GM12878 (cell line): ENCODE results near the gene SATB2. TPM values are rescaled to one million over a fixed set of nuclear protein-coding genes. Genes with fewer than 3 reads are reported as not detected.

Source experiments
- ATAC-seq: fragments of 200-7000 bp; cut with Tn5 transposase; 3 replicates; pipeline ENCODE4 v1.9.1; 2020; ENCODE audit warnings: mild to moderate bottlenecking, moderate library complexity
- BruUV-seq: library from RNA; stranded (reverse); fragments of 400-500 nt; replicated peaks from 2 replicates; lab custom pipeline; 2021; lab: Mats Ljungman, UMichigan
- CTCF ChIA-PET: fragments of 300-600 bp; sonication (Branson Sonifier 250); formaldehyde crosslinking; extraction: SDS; loops from one replicate; lab custom pipeline; 2021; ENCODE audit warnings: inconsistent platforms; lab: Yijun Ruan, JAX
- POLR2A ChIA-PET: fragments of 350-600 bp; formaldehyde crosslinking; extraction: SDS; loops from one replicate; lab custom pipeline; 2021; ENCODE audit warnings: inconsistent platforms; lab: Charles Lee
- RAD21 ChIA-PET: fragments of 300-600 bp; sonication (Branson Sonifier 250); formaldehyde crosslinking; loops from one replicate; lab custom pipeline; 2023; ENCODE audit warnings: antibody characterized with exemption; ENCODE audit not compliant: unreplicated experiment; lab: Charles Lee
- SMC1A ChIA-PET: fragments of 300-600 bp; sonication (Branson Sonifier 250); formaldehyde crosslinking; loops from one replicate; lab custom pipeline; 2023; ENCODE audit not compliant: unreplicated experiment, uncharacterized antibody; lab: Charles Lee
- DNase-seq: peaks from one replicate; pipeline ENCODE4 v3.0.0-alpha.2; 2011; ENCODE audit warnings: low read depth, low spot score
- FAIRE-seq: peaks from 3 replicates; lab custom pipeline; 2011; peaks lifted over from hg19 to GRCh38; lab: Jason Lieb, UNC
- H2AFZ ChIP-seq: 2 replicates; pipeline ENCODE4 v1.6.0; 2011; ENCODE audit warnings: low read depth, low read length, control low read depth; ENCODE audit not compliant: control insufficient read depth
- H3K27ac ChIP-seq: 2 replicates; pipeline ENCODE4 v1.5.1; 2011; ENCODE audit warnings: control low read depth; ENCODE audit not compliant: control insufficient read depth, insufficient read depth
- H3K27me3 ChIP-seq, 2 experiments: replicated peaks in 1 of 2; 2 replicates each; pipeline versions ENCODE4 v1.6.0 to v1.6.1; 2011; ENCODE audit warnings: low read length in 1 of 2; ENCODE audit not compliant: control insufficient read depth in 2 of 2, insufficient read depth in 2 of 2
- H3K36me3 ChIP-seq, 2 experiments: 2 replicates each; pipeline ENCODE4 v1.5.1; 2011; ENCODE audit warnings: low read length in 1 of 2; ENCODE audit not compliant: control insufficient read depth in 2 of 2, insufficient read depth in 2 of 2
- H3K4me1 ChIP-seq: 2 replicates; pipeline ENCODE4 v1.6.1; 2011; ENCODE audit warnings: mild to moderate bottlenecking, low read length, moderate library complexity, mixed read lengths; ENCODE audit not compliant: control insufficient read depth, insufficient read depth
- H3K4me2 ChIP-seq: 2 replicates; pipeline ENCODE4 v1.6.0; 2011; ENCODE audit warnings: control low read depth; ENCODE audit not compliant: control insufficient read depth, insufficient read depth
- H3K4me3 ChIP-seq: fragments of 200-600 bp; sonication (generic); 2 replicates; pipeline ENCODE4 v1.5.1; 2016
- H3K79me2 ChIP-seq: 2 replicates; pipeline ENCODE4 v1.6.0; 2011; ENCODE audit warnings: low read length; ENCODE audit not compliant: control insufficient read depth, insufficient read depth
- H3K9ac ChIP-seq: 2 replicates; pipeline ENCODE4 v1.8.0; 2011; ENCODE audit warnings: low read length, control low read depth, mixed read lengths; ENCODE audit not compliant: control insufficient read depth, insufficient read depth
- H3K9me3 ChIP-seq: replicated peaks from 3 replicates; pipeline ENCODE4 v1.5.1; 2011; ENCODE audit warnings: mild to moderate bottlenecking, low read length; ENCODE audit not compliant: control insufficient read depth, insufficient read depth
- H4K20me1 ChIP-seq: 2 replicates; pipeline ENCODE4 v1.6.0; 2011; ENCODE audit not compliant: control insufficient read depth, insufficient read depth
- CBX3 ChIP-seq: fragments of 200-600 bp; sonication (generic); IDR thresholded peaks from 2 replicates; pipeline ENCODE4 v1.6.1; 2016; ENCODE audit warnings: low read depth, borderline replicate concordance
- HDAC2 ChIP-seq: fragments of 200-600 bp; sonication (generic); IDR thresholded peaks from 2 replicates; pipeline ENCODE4 v1.6.1; 2017
- MTA3 ChIP-seq: IDR thresholded peaks from 2 replicates; pipeline ENCODE4 v1.6.1; 2012; ENCODE audit warnings: low read length, inconsistent platforms, borderline replicate concordance
- NR2C2 ChIP-seq: IDR thresholded peaks from 2 replicates; pipeline ENCODE4 v1.6.1; 2011; ENCODE audit warnings: borderline replicate concordance, low read depth; ENCODE audit not compliant: control insufficient read depth, insufficient read length
- PAX5 ChIP-seq: IDR thresholded peaks from 2 replicates; pipeline ENCODE4 v1.6.1; 2011; ENCODE audit warnings: low read depth, low read length, borderline replicate concordance
- PBX3 ChIP-seq: IDR thresholded peaks from 2 replicates; pipeline ENCODE4 v1.6.1; 2011; ENCODE audit warnings: mild to moderate bottlenecking, low read depth, low read length, moderate library complexity; ENCODE audit not compliant: insufficient replicate concordance
- RCOR1 ChIP-seq: conservative IDR thresholded peaks from 2 replicates; pipeline ENCODE4 v1.6.1; 2012; ENCODE audit warnings: low read depth, low read length, improper control_type of control experiment
- RFX5 ChIP-seq: IDR thresholded peaks from 2 replicates; pipeline ENCODE4 v1.6.1; 2011; ENCODE audit warnings: low read depth, low read length, improper control_type of control experiment
- STAT3 ChIP-seq: IDR thresholded peaks from 2 replicates; pipeline ENCODE4 v1.6.1; 2011; ENCODE audit warnings: low read depth, low read length, improper control_type of control experiment
- SUPT20H ChIP-seq: IDR thresholded peaks from 2 replicates; pipeline ENCODE4 v1.6.1; 2011; ENCODE audit warnings: low read depth, mild to moderate bottlenecking, low read length, moderate library complexity, borderline replicate concordance; ENCODE audit not compliant: control insufficient read depth
- ZBED1 ChIP-seq: IDR thresholded peaks from 2 replicates; pipeline ENCODE4 v1.6.1; 2016; ENCODE audit warnings: borderline replicate concordance
- ZNF217 ChIP-seq: fragments of 450-650 bp; IDR thresholded peaks from 2 replicates; pipeline ENCODE4 v1.6.1; 2017; ENCODE audit warnings: antibody characterized with exemption, mild to moderate bottlenecking
- WGBS: methylation state at CpG from one replicate; pipeline ENCODE4 v1.1.6; 2016; ENCODE audit warnings: low lambda C conversion rate; ENCODE audit not compliant: insufficient replicate concordance, insufficient coverage; ENCODE audit errors: missing lambda C conversion rate; 5-methylcytosine and 5-hydroxymethylcytosine counted together
- in situ Hi-C: fragments of 300-500 bp; cut with MboI; formaldehyde crosslinking; loops from 9 replicates; pipeline ENCODE4 v1.14.3; 2018; ENCODE audit warnings: mixed read lengths
- intact Hi-C: fragments of 100-400 bp; cut with micrococcal nuclease; formaldehyde crosslinking; loops from one replicate; pipeline ENCODE4 v1.14.2; 2022; ENCODE audit not compliant: unreplicated experiment
- polyA plus RNA-seq, 11 experiments: library from polyadenylated mRNA; depleted of rRNA in 4 of 11; unstranded in 6 of 11; stranded (reverse) in 5 of 11; fragments of >200 nt; fragmentation: Nextera tagmentation in 4 of 11; fragmentation: Illumina TruSeq in 1 of 11; extraction: Ambion mirVana in 4 of 11; extraction: Trizol in 1 of 11; gene quantifications; 1 replicate in 1 of 11; 2 replicates in 10 of 11; pipeline versions ENCODE4 v1.2.1 to v1.2.3, GENCODE V29; 2011 to 2016; ENCODE audit warnings: inconsistent platforms in 2 of 11, missing spikeins in 2 of 11, low read depth in 1 of 11
- total RNA-seq, 4 experiments: library from RNA; depleted of rRNA in 3 of 4; stranded (reverse); fragments of >200 nt in 3 of 4; fragmentation: Illumina TruSeq in 1 of 4; extraction: Trizol in 1 of 4; gene quantifications; 2 replicates each; pipeline versions ENCODE4 v1.2.1 to v1.2.3, GENCODE V29; 2013 to 2021
- TF ChIP-seq, protein P1 (sequence below): fragments of 150-350 bp; IDR thresholded peaks from 2 replicates; pipeline ENCODE4 v1.6.1; 2016; ENCODE audit warnings: low read depth, low read length
- TF ChIP-seq, protein P2 (sequence below): IDR thresholded peaks from 2 replicates; pipeline ENCODE4 v1.6.1; 2012; ENCODE audit warnings: low read length, inconsistent platforms
- TF ChIP-seq, protein P3 (sequence below): IDR thresholded peaks from 2 replicates; pipeline ENCODE4 v1.6.1; 2012; ENCODE audit warnings: low read depth, low read length, improper control_type of control experiment
- TF ChIP-seq, protein P4 (sequence below): fragments of 450-650 bp; IDR thresholded peaks from 2 replicates; pipeline ENCODE4 v1.6.1; 2017; ENCODE audit warnings: borderline replicate concordance

The SATB2 gene
- total and polyA plus RNA-seq, 10 of the 15 experiments (the other 5 are each of a cell fraction or from before 2014, with no cell fraction given): 0.03 to 0.56 (median 0.08) TPM; not detected in 3

- TF ChIP-seq, protein P1, sequence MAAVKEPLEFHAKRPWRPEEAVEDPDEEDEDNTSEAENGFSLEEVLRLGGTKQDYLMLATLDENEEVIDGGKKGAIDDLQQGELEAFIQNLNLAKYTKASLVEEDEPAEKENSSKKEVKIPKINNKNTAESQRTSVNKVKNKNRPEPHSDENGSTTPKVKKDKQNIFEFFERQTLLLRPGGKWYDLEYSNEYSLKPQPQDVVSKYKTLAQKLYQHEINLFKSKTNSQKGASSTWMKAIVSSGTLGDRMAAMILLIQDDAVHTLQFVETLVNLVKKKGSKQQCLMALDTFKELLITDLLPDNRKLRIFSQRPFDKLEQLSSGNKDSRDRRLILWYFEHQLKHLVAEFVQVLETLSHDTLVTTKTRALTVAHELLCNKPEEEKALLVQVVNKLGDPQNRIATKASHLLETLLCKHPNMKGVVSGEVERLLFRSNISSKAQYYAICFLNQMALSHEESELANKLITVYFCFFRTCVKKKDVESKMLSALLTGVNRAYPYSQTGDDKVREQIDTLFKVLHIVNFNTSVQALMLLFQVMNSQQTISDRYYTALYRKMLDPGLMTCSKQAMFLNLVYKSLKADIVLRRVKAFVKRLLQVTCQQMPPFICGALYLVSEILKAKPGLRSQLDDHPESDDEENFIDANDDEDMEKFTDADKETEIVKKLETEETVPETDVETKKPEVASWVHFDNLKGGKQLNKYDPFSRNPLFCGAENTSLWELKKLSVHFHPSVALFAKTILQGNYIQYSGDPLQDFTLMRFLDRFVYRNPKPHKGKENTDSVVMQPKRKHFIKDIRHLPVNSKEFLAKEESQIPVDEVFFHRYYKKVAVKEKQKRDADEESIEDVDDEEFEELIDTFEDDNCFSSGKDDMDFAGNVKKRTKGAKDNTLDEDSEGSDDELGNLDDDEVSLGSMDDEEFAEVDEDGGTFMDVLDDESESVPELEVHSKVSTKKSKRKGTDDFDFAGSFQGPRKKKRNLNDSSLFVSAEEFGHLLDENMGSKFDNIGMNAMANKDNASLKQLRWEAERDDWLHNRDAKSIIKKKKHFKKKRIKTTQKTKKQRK: no peak
- TF ChIP-seq ZNF217 (no peak), CBX3 (no peak)
Observed at GRCh38 chr2:199336546-199336945, 121.2 kb downstream of the SATB2 start (continued).

- DNase-seq (no peak), ATAC-seq (no peak), FAIRE-seq (no peak)
- Histone ChIP-seq H2AFZ (no peak overlapping the region), H3K27ac (no peak overlapping the region), H3K27me3 (no peaks in the 10 kb centered on the region; a peak in 1 of 4 replicates), H4K20me1 (no peaks in the 10 kb centered on the region), H3K9ac (no peak overlapping the region), H3K9me3 (no peaks in the 10 kb centered on the region), H3K36me3 (no peaks in the 10 kb centered on the region), H3K4me1 (no peaks in the 10 kb centered on the region), H3K4me2 (no peak overlapping the region), H3K4me3 (no peak overlapping the region), H3K79me2 (no peaks in the 10 kb centered on the region)
- intact Hi-C loops (no loop called here), in situ Hi-C loops (no loop called here)
- SMC1A ChIA-PET: no interaction called here
- 7% methylated on average over 2 of the region's 2 CpGs for WGBS
- BruUV-seq: no TSS peak
- RAD21 ChIA-PET: no interaction called here
- POLR2A ChIA-PET: no interaction called here
- CTCF ChIA-PET: no interaction called here
- TF ChIP-seq STAT3 (no peak), MTA3 (no peak), NR2C2 (no peak), PAX5 (no peak), RCOR1 (no peak), ZBED1 (no peak), RFX5 (no peak), SUPT20H (no peak), PBX3 (no peak), HDAC2 (no peak)
- TF ChIP-seq, protein P2, sequence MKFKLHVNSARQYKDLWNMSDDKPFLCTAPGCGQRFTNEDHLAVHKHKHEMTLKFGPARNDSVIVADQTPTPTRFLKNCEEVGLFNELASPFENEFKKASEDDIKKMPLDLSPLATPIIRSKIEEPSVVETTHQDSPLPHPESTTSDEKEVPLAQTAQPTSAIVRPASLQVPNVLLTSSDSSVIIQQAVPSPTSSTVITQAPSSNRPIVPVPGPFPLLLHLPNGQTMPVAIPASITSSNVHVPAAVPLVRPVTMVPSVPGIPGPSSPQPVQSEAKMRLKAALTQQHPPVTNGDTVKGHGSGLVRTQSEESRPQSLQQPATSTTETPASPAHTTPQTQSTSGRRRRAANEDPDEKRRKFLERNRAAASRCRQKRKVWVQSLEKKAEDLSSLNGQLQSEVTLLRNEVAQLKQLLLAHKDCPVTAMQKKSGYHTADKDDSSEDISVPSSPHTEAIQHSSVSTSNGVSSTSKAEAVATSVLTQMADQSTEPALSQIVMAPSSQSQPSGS: no peak
- TF ChIP-seq, protein P3, sequence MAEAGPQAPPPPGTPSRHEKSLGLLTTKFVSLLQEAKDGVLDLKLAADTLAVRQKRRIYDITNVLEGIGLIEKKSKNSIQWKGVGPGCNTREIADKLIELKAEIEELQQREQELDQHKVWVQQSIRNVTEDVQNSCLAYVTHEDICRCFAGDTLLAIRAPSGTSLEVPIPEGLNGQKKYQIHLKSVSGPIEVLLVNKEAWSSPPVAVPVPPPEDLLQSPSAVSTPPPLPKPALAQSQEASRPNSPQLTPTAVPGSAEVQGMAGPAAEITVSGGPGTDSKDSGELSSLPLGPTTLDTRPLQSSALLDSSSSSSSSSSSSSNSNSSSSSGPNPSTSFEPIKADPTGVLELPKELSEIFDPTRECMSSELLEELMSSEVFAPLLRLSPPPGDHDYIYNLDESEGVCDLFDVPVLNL: no peak
- TF ChIP-seq, protein P4, sequence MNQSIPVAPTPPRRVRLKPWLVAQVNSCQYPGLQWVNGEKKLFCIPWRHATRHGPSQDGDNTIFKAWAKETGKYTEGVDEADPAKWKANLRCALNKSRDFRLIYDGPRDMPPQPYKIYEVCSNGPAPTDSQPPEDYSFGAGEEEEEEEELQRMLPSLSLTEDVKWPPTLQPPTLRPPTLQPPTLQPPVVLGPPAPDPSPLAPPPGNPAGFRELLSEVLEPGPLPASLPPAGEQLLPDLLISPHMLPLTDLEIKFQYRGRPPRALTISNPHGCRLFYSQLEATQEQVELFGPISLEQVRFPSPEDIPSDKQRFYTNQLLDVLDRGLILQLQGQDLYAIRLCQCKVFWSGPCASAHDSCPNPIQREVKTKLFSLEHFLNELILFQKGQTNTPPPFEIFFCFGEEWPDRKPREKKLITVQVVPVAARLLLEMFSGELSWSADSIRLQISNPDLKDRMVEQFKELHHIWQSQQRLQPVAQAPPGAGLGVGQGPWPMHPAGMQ: no peak
Observed at GRCh38 chr2:199335502-199335901, 122.2 kb downstream of the SATB2 start.
